ENCODE results near the gene TMEM121B.

Gene TMEM121B

GRCh38 chr22:17109976-17110375, 11.2 kb downstream of the TMEM121B start:
- DNase-seq = no peak

- no peak for DNase-seq
Observed at GRCh38 chr22:17109113-17109865, 11.9 kb downstream of the TMEM121B start.

- DNase-seq = no peak
Observed at GRCh38 chr22:17108256-17109112, 12.7 kb downstream of the TMEM121B start.

GRCh38 chr22:17107547-17107810, 13.7 kb downstream of the TMEM121B start:
- no peak for DNase-seq

- no peak for DNase-seq
Observed at GRCh38 chr22:17106785-17107546, 14.2 kb downstream of the TMEM121B start.

GRCh38 chr22:17106161-17106784, 14.9 kb downstream of the TMEM121B start:
- DNase-seq = no peak

- DNase-seq = no peak
Observed at GRCh38 chr22:17105143-17106129, 15.7 kb downstream of the TMEM121B start.

- no peak for DNase-seq
Observed at GRCh38 chr22:17104336-17104935, 16.7 kb downstream of the TMEM121B start.

GRCh38 chr22:17103351-17103750, 17.8 kb downstream of the TMEM121B start:
- DNase-seq = no peak

- DNase-seq = no peak
Observed at GRCh38 chr22:17102297-17102667, 18.9 kb downstream of the TMEM121B start.

GRCh38 chr22:17101475-17102296, 19.5 kb downstream of the TMEM121B start:
- no peak for DNase-seq

GRCh38 chr22:17100621-17101020, 20.5 kb downstream of the TMEM121B start:
- DNase-seq = no peak

- no peak for DNase-seq
Observed at GRCh38 chr22:17098379-17098819, 22.8 kb downstream of the TMEM121B start.

- no peak for DNase-seq
Observed at GRCh38 chr22:17097701-17098100, 23.5 kb downstream of the TMEM121B start.

- DNase-seq = no peak
Observed at GRCh38 chr22:17097062-17097461, 24.1 kb downstream of the TMEM121B start.

GRCh38 chr22:17096071-17096470, 25.1 kb downstream of the TMEM121B start:
- no peak for DNase-seq

GRCh38 chr22:17095538-17095937, 25.6 kb downstream of the TMEM121B start:
- DNase-seq = no peak

GRCh38 chr22:17093081-17093480, 28.1 kb downstream of the TMEM121B start:
- no peak for DNase-seq

GRCh38 chr22:17091851-17092250, 29.3 kb downstream of the TMEM121B start:
- DNase-seq = no peak

GRCh38 chr22:17090550-17090949, 30.6 kb downstream of the TMEM121B start:
- no peak for DNase-seq

Measured in stimulated activated naive CD4-positive, alpha-beta T cell treated with Interleukin-2 at 50 U/mL for 16 hours (primary cell).